A673 (cell line): ENCODE results near the gene SLCO4C1. TPM values are rescaled to one million over a fixed set of nuclear protein-coding genes. Genes with fewer than 3 reads are reported as not detected.

ENCODE experiments used
- BruUV-seq: library from RNA; stranded (reverse); fragments of 400-500 nt; replicated peaks from 2 replicates; lab custom pipeline; 2021; lab: Mats Ljungman, UMichigan
- CTCF ChIA-PET: fragments of 300-600 bp; sonication (Branson Sonifier 250); formaldehyde crosslinking; loops from one replicate; lab custom pipeline; 2022; ENCODE audit warnings: antibody characterized with exemption; lab: Charles Lee
- POLR2A ChIA-PET: fragments of 300-600 bp; sonication (Branson Sonifier 250); formaldehyde crosslinking; loops from one replicate; lab custom pipeline; 2022; ENCODE audit warnings: antibody characterized with exemption; ENCODE audit not compliant: low non-redundant PET; lab: Charles Lee
- DNase-seq: peaks from one replicate; pipeline ENCODE4 v3.0.0-alpha.2; 2015; ENCODE audit warnings: low spot score
- H3K27ac ChIP-seq: fragments of 200-600 bp; sonication (generic); 2 replicates; pipeline ENCODE4 v1.5.1; 2016; ENCODE audit warnings: mixed run types, low read depth, mild to moderate bottlenecking, mixed read lengths, antibody characterized with exemption, low read length; ENCODE audit not compliant: poor library complexity, severe bottlenecking
- H3K27me3 ChIP-seq: fragments of 200-600 bp; sonication (generic); replicated peaks from 2 replicates; pipeline ENCODE4 v1.6.1; 2017; ENCODE audit warnings: mixed run types, low read depth, mild to moderate bottlenecking, mixed read lengths, antibody characterized with exemption, low read length; ENCODE audit not compliant: insufficient read depth, poor library complexity
- H3K36me3 ChIP-seq: fragments of 200-600 bp; sonication (generic); 2 replicates; pipeline ENCODE4 v1.6.1; 2016; ENCODE audit warnings: mixed run types, mild to moderate bottlenecking, mixed read lengths, antibody characterized with exemption, low read length; ENCODE audit not compliant: insufficient read depth, poor library complexity, severe bottlenecking
- H3K4me1 ChIP-seq: fragments of 200-600 bp; sonication (generic); 2 replicates; pipeline ENCODE4 v1.6.1; 2017; ENCODE audit warnings: mixed run types, mild to moderate bottlenecking, mixed read lengths, antibody characterized with exemption, low read length; ENCODE audit not compliant: insufficient read depth, poor library complexity, severe bottlenecking
- H3K4me3 ChIP-seq: fragments of 200-600 bp; sonication (generic); 2 replicates; pipeline ENCODE4 v1.5.1; 2016; ENCODE audit warnings: low read depth, mixed run types, mild to moderate bottlenecking, mixed read lengths, low read length; ENCODE audit not compliant: poor library complexity, severe bottlenecking
- H3K9me3 ChIP-seq: fragments of 200-600 bp; sonication (generic); 2 replicates; pipeline ENCODE4 v1.6.1; 2016; ENCODE audit warnings: mixed run types, low read depth, mild to moderate bottlenecking, mixed read lengths, antibody characterized with exemption, low read length; ENCODE audit not compliant: poor library complexity, severe bottlenecking
- EZH2 ChIP-seq: fragments of 200-600 bp; sonication (generic); IDR thresholded peaks from 2 replicates; pipeline ENCODE4 v1.6.1; 2017; ENCODE audit warnings: borderline replicate concordance, low read depth, mild to moderate bottlenecking, mixed read lengths, antibody characterized with exemption, low read length; ENCODE audit not compliant: poor library complexity, severe bottlenecking
- intact Hi-C: fragments of 100-400 bp; cut with micrococcal nuclease; formaldehyde crosslinking; loops from one replicate; pipeline ENCODE4 v1.10.0; 2022; ENCODE audit not compliant: unreplicated experiment
- total RNA-seq: library from RNA; stranded (reverse); gene quantifications from 2 replicates; pipeline ENCODE4 v1.2.3, GENCODE V29; 2021
- TF ChIP-seq, protein P1 (sequence below): fragments of 300-800, 200-600 bp; sonication (generic); conservative IDR thresholded peaks from 2 replicates; pipeline ENCODE4 v1.5.1; 2017; ENCODE audit warnings: low read depth, mild to moderate bottlenecking, antibody characterized with exemption, low read length, moderate library complexity, mixed read lengths

Gene SLCO4C1
- total RNA-seq, 1 experiment from 2014 or later: 0.13 TPM

DNA sequence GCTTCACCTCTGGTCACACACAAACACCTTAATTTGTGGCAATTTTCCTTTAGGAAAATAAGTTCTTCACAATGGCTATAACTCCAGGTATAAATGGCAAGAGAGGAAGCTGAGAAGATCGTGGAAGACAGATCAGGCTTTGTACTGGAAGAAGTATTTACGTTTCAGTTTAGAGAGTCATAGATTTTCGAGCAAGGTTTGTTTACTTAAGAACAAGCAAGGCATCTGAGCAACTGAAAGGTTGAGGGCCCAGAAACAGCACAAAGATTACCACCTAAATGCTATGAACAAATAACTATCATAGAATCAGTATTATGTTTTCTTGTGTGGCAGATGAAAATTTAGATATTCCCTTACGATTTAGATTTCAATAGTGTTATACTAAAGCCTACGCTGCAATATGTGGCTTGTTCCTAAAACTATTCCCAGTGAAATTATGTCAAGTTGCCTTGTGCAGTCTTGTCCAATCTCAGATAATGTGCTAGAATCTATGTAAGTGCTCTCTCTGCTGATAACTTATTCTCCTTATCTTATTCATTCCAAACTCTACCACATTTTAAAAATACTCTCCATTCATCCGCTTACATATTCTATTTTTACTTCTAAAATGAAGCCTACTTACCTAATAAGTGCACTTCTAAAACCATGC, 6.7 kb downstream of the SLCO4C1 start:
- no peak for DNase-seq
- no peaks in the 10 kb centered on the region for H3K9me3 ChIP-seq
- H3K27ac ChIP-seq: no peak overlapping the region
- POLR2A ChIA-PET: no interaction called here
- no peaks in the 10 kb centered on the region for H3K27me3 ChIP-seq
- no peak for TF ChIP-seq EZH2
- TF ChIP-seq, protein P1, sequence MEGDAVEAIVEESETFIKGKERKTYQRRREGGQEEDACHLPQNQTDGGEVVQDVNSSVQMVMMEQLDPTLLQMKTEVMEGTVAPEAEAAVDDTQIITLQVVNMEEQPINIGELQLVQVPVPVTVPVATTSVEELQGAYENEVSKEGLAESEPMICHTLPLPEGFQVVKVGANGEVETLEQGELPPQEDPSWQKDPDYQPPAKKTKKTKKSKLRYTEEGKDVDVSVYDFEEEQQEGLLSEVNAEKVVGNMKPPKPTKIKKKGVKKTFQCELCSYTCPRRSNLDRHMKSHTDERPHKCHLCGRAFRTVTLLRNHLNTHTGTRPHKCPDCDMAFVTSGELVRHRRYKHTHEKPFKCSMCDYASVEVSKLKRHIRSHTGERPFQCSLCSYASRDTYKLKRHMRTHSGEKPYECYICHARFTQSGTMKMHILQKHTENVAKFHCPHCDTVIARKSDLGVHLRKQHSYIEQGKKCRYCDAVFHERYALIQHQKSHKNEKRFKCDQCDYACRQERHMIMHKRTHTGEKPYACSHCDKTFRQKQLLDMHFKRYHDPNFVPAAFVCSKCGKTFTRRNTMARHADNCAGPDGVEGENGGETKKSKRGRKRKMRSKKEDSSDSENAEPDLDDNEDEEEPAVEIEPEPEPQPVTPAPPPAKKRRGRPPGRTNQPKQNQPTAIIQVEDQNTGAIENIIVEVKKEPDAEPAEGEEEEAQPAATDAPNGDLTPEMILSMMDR: no peak
- no peaks in the 10 kb centered on the region for H3K36me3 ChIP-seq
- no peaks in the 10 kb centered on the region for H3K4me1 ChIP-seq
- H3K4me3 ChIP-seq: no peak overlapping the region
- CTCF ChIA-PET: no interaction called here
- intact Hi-C loops: no loop called here
- BruUV-seq: no TSS peak

- no peak for DNase-seq
- intact Hi-C loops: no loop called here
- TF ChIP-seq, protein P1: no peak
- TF ChIP-seq EZH2: no peak
- Histone ChIP-seq H3K4me3 (no peak overlapping the region), H3K4me1 (no peaks in the 10 kb centered on the region), H3K27ac (no peak overlapping the region), H3K36me3 (no peaks in the 10 kb centered on the region), H3K9me3 (no peaks in the 10 kb centered on the region), H3K27me3 (no peaks in the 10 kb centered on the region)
- CTCF ChIA-PET: no interaction called here
- no TSS peak for BruUV-seq
- POLR2A ChIA-PET: interaction anchor here (0.5 kb wide), 1 partner anchor 566 kb away, joined by 10 read pairs; no protein-coding TSS in a partner anchor
Observed at GRCh38 chr5:102288630-102289029, 7.5 kb downstream of the SLCO4C1 start.

GRCh38 chr5:102286476-102286875, 9.6 kb downstream of the SLCO4C1 start:
- TF ChIP-seq, protein P1: no peak
- TF ChIP-seq EZH2: no peak
- CTCF ChIA-PET: no interaction called here
- intact Hi-C loops: no loop called here
- BruUV-seq: no TSS peak
- Histone ChIP-seq H3K27me3 (no peaks in the 10 kb centered on the region), H3K9me3 (no peaks in the 10 kb centered on the region), H3K4me1 (no peaks in the 10 kb centered on the region), H3K4me3 (no peak overlapping the region), H3K27ac (no peak overlapping the region), H3K36me3 (no peaks in the 10 kb centered on the region)
- POLR2A ChIA-PET: no interaction called here
- no peak for DNase-seq
